ENCODE results near the gene KCNJ12.
"Not testable (repeated sequence)": the region's sequence is repeated elsewhere in the genome, so short reads cannot be mapped to it uniquely, and the experiment has no call there.

The KCNJ12 gene

DNA sequence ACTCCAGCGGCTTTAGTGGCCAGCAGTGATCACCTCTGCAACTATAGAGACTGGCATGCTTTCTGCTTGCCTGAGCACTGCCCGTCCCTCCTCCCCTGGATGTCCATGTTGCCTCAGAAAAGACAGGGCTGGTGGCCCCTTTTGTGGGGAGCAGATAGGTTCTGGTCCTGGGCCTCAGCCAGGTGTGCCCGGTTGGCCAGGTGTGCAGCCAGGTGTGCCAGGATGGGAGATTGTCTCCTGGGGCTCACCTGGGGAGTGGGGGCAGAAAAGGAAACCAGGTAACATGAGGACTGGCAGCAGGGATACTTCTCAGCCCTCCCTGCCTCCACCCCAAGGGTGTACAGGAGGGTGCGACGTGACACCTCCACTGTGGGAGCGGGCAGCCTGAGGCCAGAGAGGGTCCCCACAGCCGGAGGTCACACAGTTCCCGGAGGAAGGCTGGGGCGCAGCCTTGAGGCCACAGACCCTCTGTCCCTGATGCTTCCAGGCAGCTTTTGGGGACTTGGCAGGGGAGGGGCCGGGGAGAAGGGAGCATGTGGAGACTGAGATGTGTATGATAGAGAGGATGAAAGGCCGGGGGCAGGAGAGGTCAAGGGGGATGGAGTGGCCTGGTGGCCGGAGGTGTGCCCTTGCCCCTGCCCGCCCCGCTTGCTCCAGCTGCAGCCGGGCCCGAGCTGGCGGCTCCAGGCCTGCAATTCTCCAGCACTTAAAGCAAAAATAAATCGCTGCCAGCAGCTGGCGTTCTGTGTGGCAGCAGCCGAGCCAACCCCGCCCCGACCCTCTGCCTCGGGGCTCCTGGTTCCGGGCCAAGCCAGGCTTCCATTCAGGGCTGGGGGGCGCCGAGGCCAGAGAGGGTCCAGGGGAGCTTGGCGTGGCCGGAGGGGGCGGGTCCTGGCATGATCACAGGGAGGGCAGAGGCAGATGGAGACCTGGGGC, 6.7 kb downstream of the KCNJ12 start:
- in situ Hi-C loops (cut with MboI; ENCODE audit: low sequenced_read_pairs) = no loop called here

DNA sequence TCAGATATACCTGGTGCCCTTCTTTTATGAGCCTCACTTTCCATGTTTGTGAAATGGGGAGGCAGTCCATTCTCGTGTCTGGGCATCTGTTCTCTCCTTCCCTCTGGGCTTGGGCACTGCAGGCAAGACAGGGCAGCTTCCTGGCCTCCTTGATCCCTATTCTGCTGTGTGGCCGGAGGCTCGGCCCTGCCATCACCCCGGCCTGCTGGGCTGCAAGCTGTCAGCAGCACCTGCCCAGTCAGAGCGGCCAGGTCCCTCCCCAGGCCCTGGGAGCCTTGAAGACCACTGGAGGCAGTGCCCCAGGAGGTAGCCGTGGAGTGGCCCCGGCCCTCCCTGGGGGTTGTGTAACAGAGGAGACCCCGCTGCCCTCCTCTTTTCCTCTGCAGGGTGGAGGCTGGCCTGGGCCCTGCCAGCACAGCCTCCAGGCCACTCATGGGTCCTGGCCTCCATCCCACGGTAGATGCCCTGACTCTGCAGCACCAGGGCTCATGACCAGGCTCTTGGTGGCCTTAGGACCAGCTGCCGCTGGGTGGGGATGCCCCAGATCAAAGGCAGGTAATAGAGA, 9.2 kb downstream of the KCNJ12 start:
- in situ Hi-C loops (cut with MboI; ENCODE audit: low sequenced_read_pairs) = no loop called here

- in situ Hi-C loops (cut with MboI; ENCODE audit: low sequenced_read_pairs) = no loop called here
These were observed 11.5 kb downstream of the KCNJ12 start for GRCh38 chr17:21387616-21388015.

DNA sequence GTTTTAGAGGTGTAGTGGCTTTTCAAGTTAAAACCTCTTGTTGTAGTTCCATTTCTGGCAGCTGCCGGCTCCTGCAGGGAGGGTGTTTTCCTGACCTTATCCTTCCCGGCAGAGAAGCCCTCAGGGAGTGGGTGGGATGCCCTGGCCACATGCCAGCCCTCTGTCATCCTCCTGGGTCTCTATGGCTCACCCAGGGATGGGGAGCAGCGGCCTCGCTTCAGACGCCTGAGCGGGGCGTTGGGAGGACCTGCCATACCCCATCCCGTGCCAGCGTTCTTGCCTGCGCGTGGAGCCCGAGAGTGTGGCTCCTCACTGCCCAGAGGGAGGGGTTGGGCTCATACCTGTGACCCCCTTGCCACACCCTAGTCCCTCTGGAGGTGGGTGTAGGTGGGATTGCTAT, 11.9 kb downstream of the KCNJ12 start:
- in situ Hi-C loops (cut with MboI; ENCODE audit: low sequenced_read_pairs) = no loop called here

DNA sequence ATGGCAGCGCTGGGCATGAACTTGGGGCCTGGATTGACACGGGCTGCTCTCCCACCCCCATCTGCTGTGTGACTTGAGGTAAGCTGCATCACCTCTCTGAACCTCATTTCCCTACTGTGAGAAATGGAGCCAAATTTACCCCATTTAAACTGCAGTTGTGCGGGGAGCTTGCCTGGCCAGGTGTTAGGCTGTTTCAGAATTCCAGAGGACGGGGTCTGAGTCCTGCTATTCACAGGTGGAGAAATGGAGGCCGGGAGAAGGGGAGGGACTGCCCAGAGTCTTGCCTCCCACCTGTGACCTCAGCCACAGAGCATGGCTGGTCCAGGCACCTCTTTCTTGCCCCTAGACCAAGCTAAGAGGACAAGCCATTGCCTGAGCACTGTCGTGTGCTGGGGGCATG, 12.8 kb downstream of the KCNJ12 start:
- in situ Hi-C loops (cut with MboI; ENCODE audit: low sequenced_read_pairs) = no loop called here

- in situ Hi-C loops (cut with MboI; ENCODE audit: low sequenced_read_pairs) = no loop called here
These were observed 13.2 kb downstream of the KCNJ12 start for GRCh38 chr17:21389394-21389793.

GRCh38 chr17:21390294-21390693, 14.1 kb downstream of the KCNJ12 start:
- in situ Hi-C loops (cut with MboI; ENCODE audit: low sequenced_read_pairs) = no loop called here

DNA sequence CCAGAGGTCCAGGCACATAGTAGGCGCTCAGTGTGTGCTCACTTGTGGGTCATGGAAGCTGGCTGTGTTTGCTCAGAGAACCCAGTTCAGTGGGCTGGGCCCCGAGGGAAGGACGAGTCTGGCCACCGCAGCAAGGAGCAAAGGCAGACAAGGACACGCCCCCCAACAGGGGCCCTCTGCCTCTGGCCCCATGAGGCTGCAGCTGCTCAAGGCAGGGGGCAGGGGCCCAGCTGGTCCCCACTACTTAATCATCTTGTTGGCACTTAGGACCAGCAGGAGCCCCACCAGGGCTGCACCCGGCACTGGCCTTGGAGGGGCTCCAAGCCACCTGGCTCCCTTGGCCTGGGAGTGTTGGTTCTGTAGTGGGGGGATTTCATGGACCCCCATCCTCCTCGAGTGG, 16.1 kb downstream of the KCNJ12 start:
- in situ Hi-C loops (cut with MboI; ENCODE audit: low sequenced_read_pairs) = no loop called here

GRCh38 chr17:21394265-21394664, 18.1 kb downstream of the KCNJ12 start:
- in situ Hi-C loops (cut with MboI; ENCODE audit: low sequenced_read_pairs) = no loop called here

DNA sequence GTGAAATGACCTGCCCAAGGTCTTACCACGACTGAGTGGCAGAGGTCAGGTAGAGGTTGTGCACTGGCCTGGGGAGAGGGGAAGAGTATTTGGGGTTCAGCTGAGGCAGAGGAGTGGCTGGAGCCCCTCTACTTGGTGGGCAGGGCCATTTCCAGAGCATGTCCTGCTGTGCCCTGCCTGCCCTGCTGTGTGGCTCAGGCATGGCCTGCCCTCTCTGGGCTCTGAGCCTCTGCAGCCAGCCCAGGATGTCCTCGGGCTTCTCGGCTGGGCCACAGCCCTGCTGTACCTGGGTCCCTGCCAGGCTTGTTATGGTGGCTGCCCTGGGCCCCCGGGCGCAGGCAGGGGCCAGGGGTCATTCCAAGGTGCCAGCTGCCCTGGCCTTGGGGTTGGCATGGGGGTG, 19.6 kb downstream of the KCNJ12 start:
- in situ Hi-C loops (cut with MboI; ENCODE audit: low sequenced_read_pairs) = no loop called here

DNA sequence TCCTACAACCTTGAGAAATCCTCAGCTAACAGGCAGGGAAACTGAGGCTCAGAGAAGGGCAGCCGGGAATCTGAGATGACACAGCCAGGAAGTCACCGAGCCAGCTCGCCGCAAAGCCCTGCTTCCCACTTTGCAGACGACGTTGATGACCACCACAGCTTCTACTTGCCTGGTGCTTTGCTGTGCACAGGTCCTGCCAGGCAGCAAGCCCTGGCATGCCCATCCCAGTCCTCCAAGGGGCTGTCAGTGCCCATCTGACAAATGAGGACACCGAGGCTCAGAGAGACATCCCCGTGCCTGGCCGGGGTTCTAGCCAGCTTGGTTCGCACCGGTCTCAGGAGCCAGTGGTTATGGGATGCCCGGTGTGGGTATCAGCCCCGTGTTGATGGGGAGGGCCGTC, 20.1 kb downstream of the KCNJ12 start:
- in situ Hi-C loops (cut with MboI; ENCODE audit: low sequenced_read_pairs) = no loop called here

GRCh38 chr17:21397341-21398190, 21.4 kb downstream of the KCNJ12 start:
- in situ Hi-C loops (cut with MboI; ENCODE audit: low sequenced_read_pairs) = no loop called here

DNA sequence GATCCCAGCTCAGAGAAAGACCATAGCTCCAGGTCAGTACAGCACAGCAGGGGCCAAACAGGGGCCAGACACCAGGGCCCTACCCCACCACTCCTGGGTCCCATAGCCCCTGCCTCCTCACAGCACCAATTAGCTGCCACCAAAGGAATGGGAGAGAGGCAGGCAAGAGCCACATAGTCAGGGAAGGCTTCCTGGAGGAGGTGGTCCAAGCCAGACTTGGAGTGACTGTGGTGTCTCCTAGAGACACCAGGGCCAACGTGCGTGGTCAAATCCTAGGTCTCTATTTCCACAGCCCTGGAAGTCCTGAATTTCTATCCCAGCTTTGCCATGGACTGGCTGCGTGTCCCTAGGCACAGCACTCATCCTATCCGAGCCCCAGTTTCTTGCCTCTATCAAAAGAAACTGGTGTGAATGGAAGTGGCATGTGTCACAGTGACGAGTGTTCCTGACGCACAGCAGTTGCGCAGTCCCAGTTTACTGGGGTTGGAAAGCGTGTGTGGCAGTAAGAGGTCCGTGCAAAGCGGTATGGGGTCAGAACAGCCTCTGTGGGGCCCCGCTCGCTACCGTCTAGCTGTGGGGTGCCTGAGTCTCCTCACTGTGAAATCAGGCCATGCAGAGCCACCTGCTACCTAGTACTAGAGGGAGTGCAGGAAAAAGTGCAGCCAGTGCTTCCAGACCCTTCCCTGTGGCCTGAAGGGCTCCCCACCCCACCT, 23.5 kb downstream of the KCNJ12 start:
- in situ Hi-C loops (cut with MboI; ENCODE audit: low sequenced_read_pairs) = no loop called here

DNA sequence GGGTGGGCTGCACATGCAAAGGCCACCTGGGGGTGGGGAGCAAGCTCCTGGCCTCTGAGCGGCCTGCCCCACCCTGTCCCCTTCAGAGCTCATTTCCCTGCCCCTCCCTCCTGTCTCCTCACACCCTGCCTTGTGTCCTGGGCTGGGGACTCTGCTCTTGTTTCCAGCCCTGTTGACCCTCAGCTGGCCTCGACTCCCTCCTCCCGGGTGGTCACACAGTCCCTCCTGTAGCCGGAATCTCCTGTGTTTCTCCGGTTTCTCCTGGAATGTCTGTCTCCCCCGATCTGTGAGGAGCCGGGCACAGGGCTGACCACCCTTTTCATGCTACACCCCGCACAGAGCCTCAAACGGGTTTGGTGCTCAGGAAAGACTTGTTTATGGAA, 24.0 kb downstream of the KCNJ12 start:
- in situ Hi-C loops (cut with MboI; ENCODE audit: low sequenced_read_pairs) = not testable (repeated sequence)

DNA sequence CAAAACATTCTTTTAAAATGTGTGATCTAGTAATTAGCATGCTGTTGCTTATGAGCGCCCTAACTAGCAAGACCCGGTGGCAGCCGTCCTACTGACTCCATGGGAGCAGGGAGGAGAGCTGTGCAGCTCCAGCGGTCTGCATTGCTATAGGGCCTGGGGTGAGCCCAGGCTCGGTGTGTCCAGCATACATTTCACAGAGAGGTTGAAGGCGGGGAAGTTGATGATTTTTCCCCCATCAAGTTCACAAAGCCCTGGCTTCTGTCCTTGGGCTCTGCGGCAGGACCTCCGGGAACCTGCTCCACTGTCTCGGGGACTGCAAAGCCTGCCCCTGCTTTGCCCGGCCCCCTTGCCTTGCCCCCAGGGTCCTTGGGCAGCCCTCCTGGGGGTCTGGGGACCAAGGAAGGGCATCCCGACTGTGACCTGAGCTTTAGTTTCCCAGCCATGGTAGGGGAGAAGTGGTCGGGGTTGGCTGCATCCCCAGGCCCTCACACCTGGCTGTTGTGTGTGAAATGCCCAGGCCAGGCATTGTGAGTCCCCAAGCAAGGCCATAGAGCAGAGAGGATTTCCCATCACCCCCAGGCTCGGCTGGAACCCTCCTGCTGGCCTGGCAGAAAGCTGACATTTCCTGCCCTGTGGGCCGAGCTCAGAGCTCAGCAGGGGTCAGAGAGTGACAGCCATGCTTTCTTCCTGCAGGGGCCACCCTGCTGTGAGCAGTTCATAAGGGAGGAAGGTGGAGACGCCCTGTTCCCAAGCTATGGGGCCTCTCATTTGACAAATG, 24.8 kb downstream of the KCNJ12 start:
- in situ Hi-C loops (cut with MboI; ENCODE audit: low sequenced_read_pairs) = no loop called here

DNA sequence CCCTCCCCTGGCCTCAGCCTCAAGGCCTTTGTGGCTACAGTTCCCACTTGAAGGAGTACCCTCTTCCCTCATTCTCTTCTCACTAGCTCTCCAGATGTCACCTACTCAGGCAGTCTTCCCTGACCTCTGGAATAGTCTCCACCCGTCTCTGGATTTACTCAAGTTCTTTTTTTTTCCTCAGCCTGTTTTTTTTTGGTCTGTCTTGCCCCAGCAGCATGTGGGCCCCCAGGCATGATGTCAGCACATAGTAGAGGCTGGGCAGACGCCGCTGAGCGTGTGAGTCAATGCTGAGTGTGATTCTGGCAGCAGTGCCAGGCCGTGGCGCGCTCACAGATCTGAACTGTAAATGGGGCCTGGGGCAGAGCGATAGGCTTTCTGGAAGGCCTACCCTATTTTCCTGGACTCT, 26.0 kb downstream of the KCNJ12 start:
- in situ Hi-C loops (cut with MboI; ENCODE audit: low sequenced_read_pairs) = not testable (repeated sequence)

- in situ Hi-C loops (cut with MboI; ENCODE audit: low sequenced_read_pairs) = not testable (repeated sequence)
These were observed 26.8 kb downstream of the KCNJ12 start for GRCh38 chr17:21402926-21403325.

GRCh38 chr17:21404106-21404505, 27.9 kb downstream of the KCNJ12 start:
- in situ Hi-C loops (cut with MboI; ENCODE audit: low sequenced_read_pairs) = not testable (repeated sequence)

DNA sequence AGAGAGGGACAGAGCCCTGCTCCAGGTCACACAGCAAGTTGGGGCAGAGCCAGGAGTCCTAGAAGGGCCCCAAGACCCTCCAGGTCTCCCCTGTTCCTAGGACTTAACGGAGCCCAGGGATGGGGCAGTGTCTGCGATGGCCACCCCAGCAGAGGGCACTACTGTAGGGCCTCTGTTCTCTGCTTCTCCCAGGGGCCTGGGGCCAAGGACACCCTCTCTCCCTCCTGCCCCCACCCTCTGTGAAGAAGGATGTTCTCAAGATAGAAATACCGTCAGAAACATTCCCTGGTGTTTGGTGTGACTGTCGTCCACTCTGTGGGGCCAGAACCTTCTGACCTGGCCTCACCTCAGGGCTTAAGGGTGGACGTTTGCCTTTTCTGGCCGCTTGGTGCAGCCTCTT, 28.4 kb downstream of the KCNJ12 start:
- in situ Hi-C loops (cut with MboI; ENCODE audit: low sequenced_read_pairs) = not testable (repeated sequence)

All from HL-60/S4 treated with retinoic acid at 250 ng/mL for 4 days and 3 days (cell line).